Heart left ventricle (tissue), 13 donors: ENCODE data around the gene FAM50B.

ENCODE experiments used
- CTCF ChIP-seq, 12 donors: fragments of 200-600 bp; sonication (generic) in 4 of 12; IDR thresholded peaks; one replicate each; pipeline versions ENCODE4 v1.5.0 to v1.8.0; 2018 to 2022; ENCODE audit warnings: antibody characterized with exemption in 12 of 12, mild to moderate bottlenecking in 5 of 12
- POLR2A ChIP-seq, 2 donors: fragments of 450-650 bp; IDR thresholded peaks; one replicate each; pipeline ENCODE4 v1.6.1; 2017; ENCODE audit warnings: antibody characterized with exemption in 2 of 2, mild to moderate bottlenecking in 2 of 2, moderate library complexity in 2 of 2
- donor health status: ischemic (EF 13 %, LVEDD 7.1; RV severe dilation, severe dysfunction).
- donor health status: DM: no; HTN: yes; CAD: no.
- donor health status: DM: no; HTN: no; CAD: no.
- donor health status: ischemic (EF 25% LVEDD 6.9; RV normal size, moderate dysfunction).
- donor health status: ischemic (EF 25% LVEDD 5.7; RV mildly dilated, moderate dysfunction).
- donor health status: ischemic (EF 35%, LVEDD 5.7; RV mildly dilated, moderate dysfunction).
- donor health status: nonischemic (EF 11% LVEDD 7.7; RV severe dilation, severe dysfunction).
- donor health status: DM: yes; HTN: yes; CAD: no.
- donor health status: PGD.
- donor health status: ischemic (EF 29% LVEDD 5.4; RV normal size, mild dysfunction).
- donor health status: nonischemic (EF 23%, LVEDD 6.1; RV moderate dilation, normal function).

GRCh38 chr6:3804964-3805363, 44.2 kb upstream of the FAM50B start:
- TF ChIP-seq CTCF (IDR thresholded peaks at IDR 0.05) (no peak), POLR2A (IDR thresholded peaks at IDR 0.05) (no peak)
